CD4-positive, alpha-beta memory T cell (primary cell): ENCODE measurements around the gene ASMTL. TPM values are rescaled to one million over a fixed set of nuclear protein-coding genes. Genes with fewer than 3 reads are reported as not detected.
A peak's percentile ranks its signal among the peaks of the same experiment; 100 is the strongest.

ENCODE experiments used
- CTCF ChIA-PET: fragments of 350-600 bp; sonication (Branson Sonifier 250); formaldehyde crosslinking; loops from one replicate; lab custom pipeline; 2021; ENCODE audit warnings: inconsistent platforms; ENCODE audit not compliant: partially characterized antibody; lab: Charles Lee
- POLR2A ChIA-PET: fragments of 350-600 bp; sonication (Branson Sonifier 250); formaldehyde crosslinking; loops from one replicate; lab custom pipeline; 2021; ENCODE audit not compliant: partially characterized antibody; lab: Charles Lee
- DNase-seq, 5 donors: peaks; one replicate each; pipeline versions ENCODE4 v3.0.0 to v3.0.0-alpha.2; 2020 to 2022; ENCODE audit warnings: mixed read lengths in 1 of 5
- H3K27ac ChIP-seq: one replicate; pipeline ENCODE4 v1.7.0; 2013; ENCODE audit warnings: low read depth, low read length
- H3K27me3 ChIP-seq: 2 replicates; pipeline ENCODE4 v1.7.0; 2013; ENCODE audit warnings: mild to moderate bottlenecking, low read length, moderate library complexity; ENCODE audit not compliant: insufficient read depth
- H3K36me3 ChIP-seq: 2 replicates; pipeline ENCODE4 v1.7.0; 2013; ENCODE audit warnings: mild to moderate bottlenecking, low read length, moderate library complexity; ENCODE audit not compliant: insufficient read depth
- H3K4me1 ChIP-seq: 2 replicates; pipeline ENCODE4 v1.7.0; 2013; ENCODE audit warnings: mild to moderate bottlenecking, low read length, moderate library complexity; ENCODE audit not compliant: insufficient read depth
- H3K4me3 ChIP-seq, 2 donors: one replicate each; pipeline ENCODE4 v1.7.0; 2013; ENCODE audit warnings: low read length in 2 of 2, mild to moderate bottlenecking in 1 of 2
- H3K9me3 ChIP-seq, 2 donors: one replicate each; pipeline ENCODE4 v1.7.0; 2013; ENCODE audit warnings: low read length in 2 of 2, control low read depth in 1 of 2; ENCODE audit not compliant: control insufficient read depth in 1 of 2
- H3K27ac Mint-ChIP-seq, 7 donors: one replicate each; pipeline ENCODE4 v1.8.0; 2020 to 2021; ENCODE audit warnings: mixed read lengths in 7 of 7, mild to moderate bottlenecking in 6 of 7, inconsistent platforms in 3 of 7, moderate library complexity in 3 of 7
- H3K27me3 Mint-ChIP-seq, 2 donors: one replicate each; pipeline ENCODE4 v1.8.0; 2020 to 2021; ENCODE audit warnings: mixed read lengths in 2 of 2
- H3K36me3 Mint-ChIP-seq, 2 donors: one replicate each; pipeline ENCODE4 v1.8.0; 2020 to 2021; ENCODE audit warnings: mixed read lengths in 2 of 2, inconsistent platforms in 1 of 2, mild to moderate bottlenecking in 1 of 2
- H3K4me1 Mint-ChIP-seq, 4 donors: one replicate each; pipeline ENCODE4 v1.8.0; 2020 to 2021; ENCODE audit warnings: mixed read lengths in 4 of 4, mild to moderate bottlenecking in 1 of 4
- H3K4me3 Mint-ChIP-seq, 8 donors: one replicate each; pipeline ENCODE4 v1.8.0; 2020 to 2021; ENCODE audit warnings: mixed read lengths in 8 of 8, mild to moderate bottlenecking in 7 of 8, moderate library complexity in 6 of 8, inconsistent platforms in 3 of 8
- H3K9me3 Mint-ChIP-seq, 8 donors: one replicate each; pipeline ENCODE4 v1.8.0; 2020 to 2021; ENCODE audit warnings: mixed read lengths in 8 of 8, mild to moderate bottlenecking in 5 of 8, inconsistent platforms in 3 of 8, moderate library complexity in 1 of 8
- intact Hi-C: fragments of 100-400 bp; cut with micrococcal nuclease; formaldehyde crosslinking; loops from one replicate; pipeline ENCODE4 v1.15.1; 2023
- polyA plus RNA-seq, 2 donors: library from polyadenylated mRNA; unstranded; fragments of 300-500 nt; fragmentation: Illumina TruSeq; gene quantifications; one replicate each; pipeline ENCODE4 v1.2.3, GENCODE V29; 2021
- total RNA-seq, 2 experiments: library from RNA; stranded (reverse); gene quantifications; one replicate each; pipeline ENCODE4 v1.2.3, GENCODE V29; 2021

ASMTL gene
- total and polyA plus RNA-seq, 4 experiments from 2014 or later: 35.0 to 50.4 (median 36.9) TPM

DNA sequence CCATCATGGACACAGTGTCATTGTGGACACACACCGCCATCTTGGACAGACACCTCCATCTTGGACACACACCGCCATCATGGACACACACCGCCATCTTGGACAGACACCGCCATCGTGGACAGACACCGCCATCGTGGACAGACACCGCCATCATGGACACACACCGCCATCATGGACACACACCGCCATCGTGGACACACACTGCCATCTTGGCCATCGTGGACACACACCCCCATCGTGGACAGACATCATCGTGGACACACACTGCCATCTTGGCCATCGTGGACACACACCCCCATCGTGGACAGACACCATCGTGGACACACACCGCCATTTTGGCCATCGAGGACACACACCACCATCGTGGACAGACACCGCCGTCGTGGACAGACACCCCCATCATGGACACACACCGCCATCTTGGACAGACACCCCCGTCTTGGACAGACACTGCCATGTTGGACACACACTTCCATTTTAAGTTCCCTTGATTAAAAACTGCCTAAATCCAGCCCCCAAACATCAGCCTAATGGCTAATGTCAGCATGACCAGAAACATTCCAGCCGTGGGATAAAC is 9.1 kb downstream of the ASMTL start:
- Mint-ChIP-seq H3K4me3 (peak overlapping the region in 2 of 8 donors; percentile 8 to 29), H3K9me3 (peaks cover 0 to 19% (median 12%) of the 10 kb centered on the region in 8 donors), H3K4me1 (peaks cover 0 to 12% (median 7%) of the 10 kb centered on the region in 4 donors), H3K27me3 (no peaks in the 10 kb centered on the region), H3K36me3 (peaks cover 34 to 59% of the 10 kb centered on the region in 2 donors), H3K27ac (peak overlapping the region in 4 of 7 donors; percentile 12 to 76 (median 48))
- H3K4me1 ChIP-seq: no peaks in the 10 kb centered on the region
- H3K27ac ChIP-seq: no peak overlapping the region
- H3K4me3 ChIP-seq: no peak overlapping the region
- ChIA-PET POLR2A (no interaction called here), CTCF (no interaction called here)
- H3K27me3 ChIP-seq: no peaks in the 10 kb centered on the region
- peaks cover 10% of the 10 kb centered on the region for H3K36me3 ChIP-seq
- no peaks in the 10 kb centered on the region for H3K9me3 ChIP-seq
- DNase-seq: no peak
- intact Hi-C loops: no loop called here

DNA sequence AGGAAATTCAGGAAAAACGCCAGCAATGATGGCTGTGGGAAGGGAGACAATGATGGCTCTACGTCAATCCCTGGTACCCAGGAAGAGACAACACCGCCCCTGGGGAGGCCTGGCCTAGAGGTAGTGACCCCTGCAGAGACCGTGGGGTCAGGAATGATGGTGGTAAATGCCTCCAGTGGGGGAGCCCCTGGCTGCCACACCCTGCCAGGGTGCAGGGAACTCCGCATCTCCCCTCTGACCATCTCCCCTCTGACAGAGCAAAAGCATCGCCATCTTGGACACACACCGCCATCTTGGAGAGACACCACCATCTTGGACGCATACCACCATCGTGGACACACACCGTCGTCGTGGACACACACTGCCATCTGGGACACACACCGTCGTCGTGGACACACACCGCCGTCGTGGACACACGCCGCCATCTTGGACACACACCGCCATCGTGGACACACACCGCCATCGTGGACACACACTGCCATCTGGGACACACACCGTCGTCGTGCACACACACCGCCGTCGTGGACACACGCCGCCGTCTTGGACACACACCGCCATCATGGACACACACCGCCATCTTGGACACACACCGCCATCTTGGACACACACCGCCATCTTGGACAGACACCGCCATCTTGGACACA is 9.9 kb downstream of the ASMTL start:
- ChIA-PET POLR2A (no interaction called here), CTCF (no interaction called here)
- Histone ChIP-seq H3K9me3 (no peaks in the 10 kb centered on the region), H3K4me1 (no peaks in the 10 kb centered on the region), H3K27ac (no peak overlapping the region), H3K4me3 (no peak overlapping the region), H3K27me3 (no peaks in the 10 kb centered on the region), H3K36me3 (peaks cover 10% of the 10 kb centered on the region)
- Mint-ChIP-seq H3K4me1 (peaks cover 0 to 11% (median 5%) of the 10 kb centered on the region in 4 donors), H3K27ac (no peak overlapping the region), H3K9me3 (peaks cover 0 to 15% (median 7%) of the 10 kb centered on the region in 8 donors), H3K4me3 (no peak overlapping the region), H3K36me3 (peaks cover 37 to 57% of the 10 kb centered on the region in 2 donors), H3K27me3 (no peaks in the 10 kb centered on the region)
- intact Hi-C loops: no loop called here
- no peak for DNase-seq

- peaks cover 10% of the 10 kb centered on the region for H3K36me3 ChIP-seq
- POLR2A ChIA-PET: no interaction called here
- H3K27me3 ChIP-seq: no peaks in the 10 kb centered on the region
- CTCF ChIA-PET: no interaction called here
- H3K27me3 Mint-ChIP-seq: no peaks in the 10 kb centered on the region
- no peak overlapping the region for H3K4me3 Mint-ChIP-seq
- peaks cover 0 to 14% (median 5%) of the 10 kb centered on the region in 8 donors for H3K9me3 Mint-ChIP-seq
- no peaks in the 10 kb centered on the region for H3K4me1 ChIP-seq
- peak overlapping the region in 1 of 7 donors; percentile 22 for H3K27ac Mint-ChIP-seq
- intact Hi-C loops: no loop called here
- peaks cover 0 to 9% (median 4%) of the 10 kb centered on the region in 4 donors for H3K4me1 Mint-ChIP-seq
- H3K9me3 ChIP-seq: no peaks in the 10 kb centered on the region
- no peak overlapping the region for H3K27ac ChIP-seq
- peak in 1 of 5 donors; percentile 32 for DNase-seq
- peaks cover 44 to 57% of the 10 kb centered on the region in 2 donors for H3K36me3 Mint-ChIP-seq
- no peak overlapping the region for H3K4me3 ChIP-seq
Observed at GRCh38 chrX:1442016-1442665, 10.6 kb downstream of the ASMTL start.

- H3K9me3 ChIP-seq: no peaks in the 10 kb centered on the region
Observed at GRCh38 chrX:1440506-1440905, 12.2 kb downstream of the ASMTL start.

DNA sequence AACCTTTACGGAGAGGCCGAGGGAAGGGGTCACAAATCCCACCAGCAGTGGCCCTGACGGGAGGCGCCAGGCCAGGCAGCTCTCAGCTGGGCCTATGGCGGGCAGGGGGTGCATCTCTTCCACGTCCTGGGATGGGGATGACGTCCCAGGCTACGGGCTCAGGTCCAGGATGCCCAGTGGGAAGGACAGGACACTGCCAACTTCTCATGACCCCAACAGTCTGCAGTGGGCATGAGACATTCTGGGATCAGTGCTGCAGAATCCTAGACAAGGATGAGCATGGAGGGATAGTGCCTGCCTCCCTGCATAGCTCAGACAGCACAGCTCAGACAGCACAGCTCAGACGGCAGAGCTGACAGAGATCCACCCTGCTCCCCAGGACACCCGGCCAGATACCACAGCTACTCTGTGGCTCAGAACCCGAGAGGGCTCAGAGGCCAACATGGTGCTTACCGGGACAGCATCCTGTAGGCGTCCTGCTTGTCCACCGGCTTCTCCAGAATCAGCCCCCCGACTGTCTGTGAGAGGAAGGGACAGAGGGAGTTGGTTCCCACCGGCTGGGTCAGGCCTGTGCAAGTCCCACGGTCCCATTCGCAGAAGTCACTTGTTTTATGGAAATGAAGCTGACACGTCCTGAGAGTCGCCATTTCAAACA is 17.3 kb downstream of the ASMTL start:
- no peaks in the 10 kb centered on the region for H3K27me3 Mint-ChIP-seq
- no peaks in the 10 kb centered on the region for H3K9me3 ChIP-seq
- H3K4me1 ChIP-seq: no peaks in the 10 kb centered on the region
- H3K9me3 Mint-ChIP-seq: no peaks in the 10 kb centered on the region
- H3K27ac Mint-ChIP-seq: no peak overlapping the region
- H3K4me3 ChIP-seq: no peak overlapping the region
- peak in 1 of 5 donors; percentile 37 for DNase-seq
- no peaks in the 10 kb centered on the region for H3K4me1 Mint-ChIP-seq
- H3K36me3 ChIP-seq: peaks cover 12% of the 10 kb centered on the region
- peaks cover 33 to 46% of the 10 kb centered on the region in 2 donors for H3K36me3 Mint-ChIP-seq
- CTCF ChIA-PET: no interaction called here
- H3K4me3 Mint-ChIP-seq: no peak overlapping the region
- POLR2A ChIA-PET: no interaction called here
- H3K27me3 ChIP-seq: no peaks in the 10 kb centered on the region
- no peak overlapping the region for H3K27ac ChIP-seq
- intact Hi-C loops: no loop called here

More at GRCh38 chrX:1440506-1440905, 12.2 kb downstream of the ASMTL start:
- Mint-ChIP-seq H3K27me3 (no peaks in the 10 kb centered on the region), H3K36me3 (peaks cover 48 to 60% of the 10 kb centered on the region in 2 donors), H3K4me1 (peaks cover 0 to 6% (median 4%) of the 10 kb centered on the region in 4 donors), H3K27ac (no peak overlapping the region), H3K4me3 (no peak overlapping the region), H3K9me3 (peaks cover 0 to 14% (median 3%) of the 10 kb centered on the region in 8 donors)
- intact Hi-C loops: no loop called here
- DNase-seq: no peak
- H3K27me3 ChIP-seq: no peaks in the 10 kb centered on the region
- H3K36me3 ChIP-seq: peaks cover 15% of the 10 kb centered on the region
- no peak overlapping the region for H3K27ac ChIP-seq
- H3K4me1 ChIP-seq: no peaks in the 10 kb centered on the region
- ChIA-PET CTCF (no interaction called here), POLR2A (no interaction called here)
- no peak overlapping the region for H3K4me3 ChIP-seq

GRCh38 chrX:1434871-1435240 is 17.9 kb downstream of the ASMTL start:
- Mint-ChIP-seq H3K27ac (no peak overlapping the region), H3K36me3 (peaks cover 33 to 43% of the 10 kb centered on the region in 2 donors), H3K9me3 (no peaks in the 10 kb centered on the region), H3K27me3 (no peaks in the 10 kb centered on the region), H3K4me1 (peaks cover 0 to 1% (median 0%) of the 10 kb centered on the region in 4 donors), H3K4me3 (no peak overlapping the region)
- no peaks in the 10 kb centered on the region for H3K4me1 ChIP-seq
- H3K4me3 ChIP-seq: no peak overlapping the region
- intact Hi-C loops: no loop called here
- H3K9me3 ChIP-seq: no peaks in the 10 kb centered on the region
- POLR2A ChIA-PET: no interaction called here
- CTCF ChIA-PET: no interaction called here
- H3K27ac ChIP-seq: no peak overlapping the region
- H3K36me3 ChIP-seq: peaks cover 12% of the 10 kb centered on the region
- DNase-seq: peak in 1 of 5 donors; percentile 34
- no peaks in the 10 kb centered on the region for H3K27me3 ChIP-seq
